ENCODE measurements around the gene LAMB3. TPM values are rescaled to one million over a fixed set of nuclear protein-coding genes. Genes with fewer than 3 reads are reported as not detected.

The LAMB3 gene
- polyA plus RNA-seq, 1 donor from 2014 or later = 5.8 TPM

GRCh38 chr1:209589440-209589839, 62.8 kb downstream of the LAMB3 start:
- Histone ChIP-seq H3K27ac (ENCODE audit: low read length) (no peak overlapping the region), H3K79me2 (replicated peaks; ENCODE audit: insufficient read depth, low read length) (no peaks in the 10 kb centered on the region), H3K36me3 (ENCODE audit: insufficient read depth, low read length) (no peaks in the 10 kb centered on the region), H3K27me3 (ENCODE audit: insufficient read depth, low read depth, low read length) (no peaks in the 10 kb centered on the region), H4K20me1 (ENCODE audit: insufficient read depth) (no peaks in the 10 kb centered on the region), H3K9me3 (ENCODE audit: low read length) (no peaks in the 10 kb centered on the region), H3K9me2 (ENCODE audit: insufficient read depth, low read length) (no peaks in the 10 kb centered on the region), H3K9ac (ENCODE audit: low read length) (no peak overlapping the region), H3K4me2 (ENCODE audit: low read length) (no peak overlapping the region), H2AFZ (ENCODE audit: low read depth, low read length) (no peak overlapping the region), H3K4me3 (ENCODE audit: low read length) (no peak overlapping the region), H3F3A (ENCODE audit: insufficient read depth, low read length, poor library complexity, severe bottlenecking) (no peaks in the 10 kb centered on the region)
- TF ChIP-seq EZH2 (IDR thresholded peaks at IDR 0.05; ENCODE audit: borderline replicate concordance, insufficient read depth, low read length, poor library complexity, severe bottlenecking) = no peak
- no peak for TF ChIP-seq RAD21 (conservative IDR thresholded peaks at IDR 0.05)
- TF ChIP-seq CTCF (IDR thresholded peaks at IDR 0.05; ENCODE audit: poor library complexity, severe bottlenecking) = no peak
- no peak for TF ChIP-seq MXI1 (conservative IDR thresholded peaks at IDR 0.05; ENCODE audit: poor library complexity, severe bottlenecking)
- no peak for TF ChIP-seq POLR2AphosphoS5 (IDR thresholded peaks at IDR 0.05)
- TF ChIP-seq TAF1 (IDR thresholded peaks at IDR 0.05; ENCODE audit: low read depth) = no peak
- no peak for TF ChIP-seq REST (IDR thresholded peaks at IDR 0.05; ENCODE audit: borderline replicate concordance)
- TF ChIP-seq SMC3 (conservative IDR thresholded peaks at IDR 0.05; ENCODE audit: poor library complexity) = no peak
- no peak for TF ChIP-seq EP300 (conservative IDR thresholded peaks at IDR 0.05; ENCODE audit: poor library complexity, severe bottlenecking)

GRCh38 chr1:209587789-209588188, 64.4 kb downstream of the LAMB3 start:
- Histone ChIP-seq H2AFZ (ENCODE audit: low read depth, low read length) (no peak overlapping the region), H3K9me3 (ENCODE audit: low read length) (no peaks in the 10 kb centered on the region), H3K4me3 (ENCODE audit: low read length) (no peak overlapping the region), H3K27me3 (ENCODE audit: insufficient read depth, low read depth, low read length) (no peaks in the 10 kb centered on the region), H3K79me2 (replicated peaks; ENCODE audit: insufficient read depth, low read length) (no peaks in the 10 kb centered on the region), H3K4me2 (ENCODE audit: low read length) (no peak overlapping the region), H3K36me3 (ENCODE audit: insufficient read depth, low read length) (no peaks in the 10 kb centered on the region), H3K9me2 (ENCODE audit: insufficient read depth, low read length) (no peaks in the 10 kb centered on the region), H3K9ac (ENCODE audit: low read length) (no peak overlapping the region), H4K20me1 (ENCODE audit: insufficient read depth) (no peaks in the 10 kb centered on the region), H3K27ac (ENCODE audit: low read length) (no peak overlapping the region), H3F3A (ENCODE audit: insufficient read depth, low read length, poor library complexity, severe bottlenecking) (no peaks in the 10 kb centered on the region)
- TF ChIP-seq RAD21 (conservative IDR thresholded peaks at IDR 0.05) = no peak
- no peak for TF ChIP-seq EZH2 (IDR thresholded peaks at IDR 0.05; ENCODE audit: borderline replicate concordance, insufficient read depth, low read length, poor library complexity, severe bottlenecking)
- no peak for TF ChIP-seq TAF1 (IDR thresholded peaks at IDR 0.05; ENCODE audit: low read depth)
- no peak for TF ChIP-seq EP300 (conservative IDR thresholded peaks at IDR 0.05; ENCODE audit: poor library complexity, severe bottlenecking)
- TF ChIP-seq POLR2AphosphoS5 (IDR thresholded peaks at IDR 0.05) = no peak
- TF ChIP-seq CTCF (IDR thresholded peaks at IDR 0.05; ENCODE audit: poor library complexity, severe bottlenecking) = no peak
- TF ChIP-seq REST (IDR thresholded peaks at IDR 0.05; ENCODE audit: borderline replicate concordance) = no peak
- no peak for TF ChIP-seq MXI1 (conservative IDR thresholded peaks at IDR 0.05; ENCODE audit: poor library complexity, severe bottlenecking)
- TF ChIP-seq SMC3 (conservative IDR thresholded peaks at IDR 0.05; ENCODE audit: poor library complexity) = no peak
